CMK (cell line): ENCODE data around the gene THUMPD2.
"Not testable (repeated sequence)": the region's sequence is repeated elsewhere in the genome, so short reads cannot be mapped to it uniquely, and the experiment has no call there.

Experiments used
- DNase-seq: peaks from one replicate; pipeline ENCODE4 v3.0.0-alpha.2; 2010; ENCODE audit warnings: low read depth

Gene THUMPD2

DNA sequence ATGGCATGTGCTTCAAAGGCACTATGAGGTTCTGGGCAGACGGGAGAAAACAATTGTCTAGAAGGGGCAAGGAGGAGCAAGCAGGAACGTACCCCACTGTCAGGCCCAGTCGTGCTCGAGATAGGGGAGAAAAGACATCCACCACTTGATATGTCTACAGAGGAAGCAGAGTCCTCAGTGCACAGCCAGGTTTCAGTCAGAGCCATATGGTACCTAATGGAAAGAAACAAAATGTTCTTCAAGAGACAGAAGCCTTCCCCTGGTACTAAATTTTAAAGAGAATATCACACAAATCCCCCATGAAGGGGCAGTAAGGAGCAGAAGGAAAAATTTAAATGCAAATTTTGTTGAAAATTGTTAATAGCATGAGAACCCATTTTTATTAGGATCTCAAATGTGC is 21.9 kb downstream of the THUMPD2 start:
- DNase-seq = no peak

GRCh38 chr2:39755466-39755865 is 23.6 kb downstream of the THUMPD2 start:
- DNase-seq = no peak

DNA sequence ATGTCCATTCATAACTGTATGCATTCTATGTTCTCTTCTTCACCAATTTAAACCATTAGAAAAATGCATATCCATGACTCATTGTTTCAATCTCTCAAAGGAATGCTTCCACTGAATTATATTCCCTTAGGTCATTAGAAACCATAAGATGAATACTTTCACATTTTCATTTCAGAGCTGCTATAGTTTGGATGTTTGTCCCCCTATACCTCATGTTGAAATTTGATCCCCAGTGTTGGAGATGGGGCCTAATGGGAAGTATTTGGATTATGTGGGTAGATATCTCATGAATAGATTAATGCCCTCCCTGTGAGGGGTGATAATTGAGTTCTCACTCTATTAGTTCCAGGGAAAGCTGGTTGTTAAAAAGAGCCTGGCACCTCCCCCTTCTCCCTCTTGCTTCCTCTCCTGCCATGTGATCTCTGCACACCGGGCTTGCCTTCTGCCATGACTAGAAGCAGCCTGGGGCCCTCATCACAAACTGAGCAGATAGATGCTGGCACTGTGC is 35.7 kb downstream of the THUMPD2 start:
- DNase-seq = no peak

GRCh38 chr2:39741871-39742270 is 37.2 kb downstream of the THUMPD2 start:
- DNase-seq = no peak

DNA sequence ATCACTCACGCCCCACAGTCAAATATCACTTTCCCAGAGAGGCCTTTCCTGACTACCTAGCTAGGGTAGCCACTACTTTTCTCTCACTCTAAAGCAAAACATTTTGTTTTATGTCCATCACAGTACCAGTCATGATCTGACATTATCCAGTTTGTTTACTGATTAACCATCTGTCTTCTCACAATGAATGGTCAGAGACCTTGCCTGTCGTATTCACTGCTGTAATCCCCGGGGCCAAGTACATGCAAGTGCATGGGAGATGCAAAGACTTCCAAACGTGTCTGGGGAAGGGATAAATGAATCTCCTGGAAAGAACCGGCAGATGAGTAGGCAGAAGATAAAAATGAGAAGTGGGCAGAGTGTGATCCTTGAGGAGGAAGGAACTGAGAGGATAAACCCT is 39.7 kb downstream of the THUMPD2 start:
- DNase-seq = no peak

DNA sequence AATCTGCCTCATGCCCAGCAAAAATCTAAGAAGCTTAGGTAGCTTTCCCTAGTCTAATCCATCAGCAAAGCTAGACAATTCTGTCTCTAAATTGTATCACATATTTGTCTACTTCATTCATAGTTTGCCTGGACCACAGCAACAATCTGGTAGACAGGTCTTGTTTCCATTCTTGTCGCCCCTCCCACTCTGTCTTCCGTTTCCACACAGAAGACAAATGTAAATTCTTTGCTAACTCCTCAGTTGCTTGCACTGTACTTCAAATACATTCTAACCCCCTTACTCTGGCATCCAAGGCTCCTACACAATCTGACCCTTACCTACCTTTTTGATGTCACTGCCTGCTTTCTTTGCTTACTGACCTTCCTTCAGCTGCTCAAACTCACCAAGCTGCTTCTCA is 40.1 kb downstream of the THUMPD2 start:
- DNase-seq = no peak

DNA sequence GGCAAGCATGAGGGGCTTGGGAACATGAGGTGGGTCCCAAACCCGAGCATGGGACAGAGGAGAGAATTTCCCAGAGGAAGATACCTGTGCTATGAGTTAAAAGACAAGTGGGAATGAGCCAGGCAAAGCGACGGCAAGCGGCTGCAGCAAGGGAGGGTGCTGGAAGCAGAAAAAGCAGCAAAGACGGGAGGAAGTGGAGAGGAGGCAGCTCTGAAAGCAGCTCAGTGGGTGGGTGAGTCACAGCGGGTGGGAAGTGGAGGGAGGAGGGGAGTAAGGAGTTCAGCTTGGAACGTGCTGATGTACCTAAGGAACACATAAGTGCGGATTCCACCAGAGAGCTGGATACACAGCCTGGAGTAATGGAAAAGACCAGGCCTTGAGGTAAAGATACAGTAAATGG is 41.4 kb downstream of the THUMPD2 start:
- no peak for DNase-seq

DNA sequence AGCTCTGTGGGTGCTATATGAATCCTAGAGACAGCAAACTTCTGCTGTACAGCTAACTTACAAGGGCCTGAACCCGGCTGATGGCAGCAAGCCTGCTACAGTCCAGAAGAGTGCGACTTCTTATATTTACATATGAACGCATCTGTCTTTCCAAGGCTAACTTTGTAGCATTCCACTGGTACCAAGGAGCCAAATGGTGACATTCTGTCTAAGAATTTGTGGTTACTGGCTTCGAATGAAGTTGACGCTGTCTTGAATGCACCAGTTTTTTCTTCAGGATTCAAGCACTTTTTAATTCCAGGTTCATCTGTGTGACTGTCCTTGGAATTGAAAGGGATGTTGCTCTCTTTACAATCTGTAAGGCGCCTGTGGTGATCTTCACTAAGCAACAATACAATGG is 42.4 kb downstream of the THUMPD2 start:
- no peak for DNase-seq

DNA sequence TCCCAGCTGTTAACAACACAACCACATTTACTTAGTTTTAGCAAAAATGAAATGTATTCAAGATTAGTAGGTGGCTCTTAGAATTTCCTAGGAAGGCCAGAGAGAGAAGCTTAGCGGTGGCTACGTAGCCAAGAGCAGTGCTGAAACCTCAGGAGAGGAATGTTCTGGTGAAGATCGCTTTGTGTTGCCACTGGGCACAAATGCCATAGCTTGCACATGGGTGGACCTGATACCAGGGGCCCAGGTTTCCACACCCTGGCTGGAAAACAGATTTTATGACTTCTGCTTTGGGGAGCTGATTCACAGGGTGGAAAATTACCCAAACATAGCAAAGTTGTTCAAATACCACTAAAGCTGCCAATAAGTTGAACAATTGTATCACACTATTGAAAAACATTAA is 43.4 kb downstream of the THUMPD2 start:
- DNase-seq = no peak

DNA sequence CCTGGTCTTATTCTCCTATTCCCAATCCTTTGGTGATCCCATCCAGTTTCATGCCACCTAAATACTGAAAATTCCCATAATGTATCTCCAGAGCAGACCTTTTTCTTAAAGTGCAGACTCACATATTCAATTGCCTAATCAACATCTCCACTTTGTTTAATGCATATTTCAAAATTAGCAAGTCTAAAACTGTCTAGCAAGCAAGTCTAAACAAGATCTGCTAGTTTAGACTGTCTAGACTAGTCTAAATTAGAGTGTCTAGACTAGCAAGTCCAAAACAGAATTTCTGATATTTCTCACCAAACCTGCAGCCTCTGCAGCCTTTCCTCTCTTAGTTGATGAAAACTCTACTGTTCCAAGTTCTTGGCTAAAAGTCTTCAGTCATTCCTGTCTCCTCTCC is 44.6 kb downstream of the THUMPD2 start:
- no peak for DNase-seq

DNA sequence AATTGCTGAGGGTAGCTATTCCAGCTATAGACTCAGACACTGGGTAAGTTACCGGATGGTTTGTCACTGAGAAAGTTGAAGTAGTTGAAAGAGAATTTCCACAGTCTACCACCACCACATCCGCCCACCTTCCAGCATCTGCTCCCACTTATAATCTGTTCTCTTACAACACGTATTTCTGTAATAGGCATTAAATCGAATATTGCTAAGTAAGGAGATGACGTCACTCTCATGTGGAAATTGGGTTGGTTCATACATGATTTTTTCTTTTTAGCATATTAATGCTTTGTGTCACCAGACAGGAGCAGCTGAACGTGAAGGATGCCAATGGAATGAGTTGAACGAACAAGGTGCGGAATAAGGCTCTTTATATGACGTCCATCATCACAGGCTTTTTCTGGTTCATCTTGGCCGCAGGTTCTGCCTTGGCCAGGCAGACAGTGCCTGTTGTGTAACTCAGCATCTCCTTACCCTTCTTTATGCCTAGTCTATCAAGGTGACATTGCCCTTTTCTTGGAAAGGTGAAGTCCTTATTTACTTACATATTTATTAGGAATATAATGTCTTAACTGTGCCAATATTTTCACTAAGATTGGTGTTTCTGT is 45.9 kb downstream of the THUMPD2 start:
- no peak for DNase-seq

GRCh38 chr2:39732482-39732881 is 46.6 kb downstream of the THUMPD2 start:
- no peak for DNase-seq

DNA sequence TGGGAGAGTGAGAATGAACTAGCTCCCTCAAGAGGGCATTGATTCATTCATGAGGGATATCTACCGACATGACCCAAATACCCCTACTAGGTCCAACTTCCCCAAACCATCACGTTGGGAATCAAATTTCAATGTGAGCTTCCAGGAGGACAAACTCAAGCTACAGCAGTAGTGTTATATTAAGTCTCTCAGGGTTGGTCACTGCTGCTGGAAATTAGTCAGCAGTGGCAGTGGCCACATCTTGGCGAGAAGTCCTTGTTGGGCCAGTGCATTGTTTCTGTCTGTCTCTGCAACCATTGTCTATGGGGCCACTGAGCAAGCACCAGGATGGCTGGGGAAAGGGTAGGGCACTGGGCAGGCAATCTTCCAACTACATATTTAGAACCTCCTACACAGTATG is 47.5 kb downstream of the THUMPD2 start:
- no peak for DNase-seq

- no peak for DNase-seq
Measured at GRCh38 chr2:39730685-39731302, 48.3 kb downstream of the THUMPD2 start.

- no peak for DNase-seq
Measured at GRCh38 chr2:39730276-39730675, 48.8 kb downstream of the THUMPD2 start.

DNA sequence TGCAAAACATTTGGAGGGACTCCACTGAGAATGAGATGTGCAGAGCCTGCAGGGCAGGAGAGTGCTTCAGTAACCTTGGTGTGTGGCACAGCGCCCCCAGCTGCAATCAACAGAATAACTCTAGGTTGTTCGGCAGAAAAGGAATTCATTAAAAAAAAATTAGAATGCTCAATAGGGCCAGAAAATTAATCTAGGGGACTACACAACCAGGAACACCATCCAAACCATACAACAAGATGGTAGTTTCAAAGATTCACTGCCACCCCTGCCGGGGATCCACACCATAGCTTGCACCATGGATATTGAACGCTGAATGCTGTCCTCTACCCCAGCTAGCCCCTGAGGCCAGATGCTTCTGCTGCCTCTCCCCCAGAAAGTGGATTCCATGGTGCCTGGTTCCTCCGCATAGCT is 50.1 kb downstream of the THUMPD2 start:
- DNase-seq = no peak

- DNase-seq = not testable (repeated sequence)
Measured at GRCh38 chr2:39728085-39728484, 51.0 kb downstream of the THUMPD2 start.

DNA sequence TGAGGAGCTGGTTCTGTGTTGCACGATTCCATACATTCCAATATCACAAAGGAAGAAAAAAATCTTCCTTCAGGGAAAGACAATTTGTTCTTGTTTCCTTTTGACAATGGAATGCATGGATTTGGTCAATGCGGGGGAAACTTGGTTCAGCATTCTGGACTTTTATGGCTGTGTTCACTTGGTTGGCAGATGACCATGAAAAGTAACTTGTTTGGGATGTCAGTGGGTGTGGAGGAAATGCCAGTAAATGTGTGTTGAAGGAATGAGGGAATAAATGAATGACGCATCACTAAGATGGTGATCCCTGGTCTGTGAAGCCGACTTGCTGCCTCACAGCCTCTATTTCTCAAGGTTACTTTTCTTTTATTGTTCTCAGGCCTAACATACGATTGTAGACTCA is 53.7 kb downstream of the THUMPD2 start:
- no peak for DNase-seq

GRCh38 chr2:39724828-39725144 is 54.3 kb downstream of the THUMPD2 start:
- DNase-seq = no peak

DNA sequence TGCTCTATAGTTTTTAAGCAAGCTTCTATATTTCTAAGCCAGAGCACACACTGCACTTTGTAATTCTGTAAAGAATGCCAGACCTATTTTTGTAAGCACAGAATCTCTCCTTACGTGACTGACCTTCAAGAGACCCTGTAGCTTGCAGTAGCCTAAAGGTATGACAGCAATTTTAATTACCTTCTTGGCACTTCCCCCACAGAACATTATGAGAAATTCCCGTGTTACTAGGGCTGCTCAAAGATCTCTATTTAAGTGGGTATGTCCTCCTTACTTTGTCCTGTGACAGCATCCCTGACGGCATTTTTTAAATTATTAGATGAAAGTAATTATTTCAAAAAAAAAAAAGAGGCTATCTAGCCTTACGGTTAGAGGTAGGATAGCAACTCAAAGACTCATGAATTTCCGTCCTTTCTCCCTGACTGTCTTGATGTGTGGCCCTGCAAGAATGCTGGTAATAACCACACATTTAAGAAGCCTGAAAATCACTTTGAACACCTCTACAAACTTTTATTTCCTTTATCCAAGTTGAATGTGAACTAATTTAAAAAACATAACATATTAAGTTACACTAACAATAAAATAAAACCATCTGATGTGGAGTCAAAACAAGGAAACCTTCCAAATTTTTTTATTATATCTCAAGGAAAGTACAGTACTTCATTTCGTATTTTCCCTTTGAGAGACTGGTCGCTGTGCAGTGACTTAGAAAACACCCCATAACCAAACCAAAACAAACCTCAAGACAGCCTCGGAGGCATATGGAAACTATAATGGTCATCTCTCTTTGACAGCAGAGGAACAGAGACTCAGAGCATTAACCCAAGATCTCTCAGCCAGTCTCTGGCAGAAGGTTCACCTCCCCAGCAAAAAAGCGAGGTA is 54.9 kb downstream of the THUMPD2 start:
- no peak for DNase-seq

- DNase-seq = no peak
Measured at GRCh38 chr2:39723497-39723896, 55.6 kb downstream of the THUMPD2 start.

GRCh38 chr2:39720970-39721369 is 58.1 kb downstream of the THUMPD2 start:
- DNase-seq = no peak

DNA sequence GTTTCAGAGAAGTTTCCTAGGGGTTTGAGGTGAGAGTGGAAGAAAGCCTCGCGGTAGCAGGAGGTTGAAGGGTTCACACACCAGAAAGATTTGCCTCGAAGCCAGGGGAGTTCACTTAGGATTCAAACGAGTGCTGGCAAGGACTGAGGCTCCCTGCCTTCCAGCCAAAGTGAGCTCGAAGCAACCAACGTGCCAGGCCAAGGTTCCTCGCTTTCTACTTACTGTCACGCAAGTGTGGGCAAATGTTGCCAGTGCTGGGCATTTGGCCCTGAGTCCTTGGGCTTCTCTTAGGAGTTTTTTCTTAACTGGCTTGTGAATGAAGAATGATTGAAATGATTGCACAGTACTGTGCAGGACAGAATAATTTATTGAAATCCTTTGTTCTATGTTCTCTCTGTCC is 59.7 kb downstream of the THUMPD2 start:
- no peak for DNase-seq
